ENCODE results near the gene BLNK. TPM values are rescaled to one million over a fixed set of nuclear protein-coding genes. Genes with fewer than 3 reads are reported as not detected.

Gene BLNK
- total RNA-seq, 2 donors from 2014 or later = 0.39 to 0.41 TPM

DNA sequence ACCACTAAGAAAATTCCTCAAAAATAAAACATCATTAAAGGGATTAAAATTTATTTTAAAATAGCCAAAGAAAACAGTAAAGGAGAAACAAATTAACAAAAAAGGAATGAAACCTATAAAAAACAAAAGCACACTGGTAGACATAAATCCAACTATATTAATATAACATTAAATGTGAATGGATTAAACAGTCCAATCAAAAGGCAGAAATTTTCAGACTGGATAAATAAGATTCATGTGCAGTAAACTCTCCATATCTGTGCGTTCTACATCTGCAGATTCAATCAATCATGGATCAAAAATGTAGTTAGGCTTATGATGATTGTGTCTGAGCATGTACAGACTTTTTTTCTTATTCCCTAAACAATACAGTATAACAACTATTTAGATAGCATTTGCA lies 98.7 kb downstream of the BLNK start:
- no peak overlapping the region for H3K4me3 ChIP-seq
- H3K27ac ChIP-seq = no peak overlapping the region
- H3K27me3 ChIP-seq = no peaks in the 10 kb centered on the region
- no peaks in the 10 kb centered on the region for H3K4me1 ChIP-seq
- DNase-seq (ENCODE audit: low spot score) = no peak
- peaks cover 0 to 66% of the 10 kb centered on the region in 2 donors for H3K9me3 ChIP-seq
- TF ChIP-seq, protein P1, sequence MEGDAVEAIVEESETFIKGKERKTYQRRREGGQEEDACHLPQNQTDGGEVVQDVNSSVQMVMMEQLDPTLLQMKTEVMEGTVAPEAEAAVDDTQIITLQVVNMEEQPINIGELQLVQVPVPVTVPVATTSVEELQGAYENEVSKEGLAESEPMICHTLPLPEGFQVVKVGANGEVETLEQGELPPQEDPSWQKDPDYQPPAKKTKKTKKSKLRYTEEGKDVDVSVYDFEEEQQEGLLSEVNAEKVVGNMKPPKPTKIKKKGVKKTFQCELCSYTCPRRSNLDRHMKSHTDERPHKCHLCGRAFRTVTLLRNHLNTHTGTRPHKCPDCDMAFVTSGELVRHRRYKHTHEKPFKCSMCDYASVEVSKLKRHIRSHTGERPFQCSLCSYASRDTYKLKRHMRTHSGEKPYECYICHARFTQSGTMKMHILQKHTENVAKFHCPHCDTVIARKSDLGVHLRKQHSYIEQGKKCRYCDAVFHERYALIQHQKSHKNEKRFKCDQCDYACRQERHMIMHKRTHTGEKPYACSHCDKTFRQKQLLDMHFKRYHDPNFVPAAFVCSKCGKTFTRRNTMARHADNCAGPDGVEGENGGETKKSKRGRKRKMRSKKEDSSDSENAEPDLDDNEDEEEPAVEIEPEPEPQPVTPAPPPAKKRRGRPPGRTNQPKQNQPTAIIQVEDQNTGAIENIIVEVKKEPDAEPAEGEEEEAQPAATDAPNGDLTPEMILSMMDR (IDR thresholded peaks at IDR 0.05) = no peak
- no peaks in the 10 kb centered on the region for H3K36me3 ChIP-seq

- Histone ChIP-seq H3K4me1 (no peaks in the 10 kb centered on the region), H3K9me3 (peaks cover 0 to 52% of the 10 kb centered on the region in 2 donors), H3K27me3 (no peaks in the 10 kb centered on the region), H3K36me3 (no peaks in the 10 kb centered on the region), H3K27ac (no peak overlapping the region), H3K4me3 (no peak overlapping the region)
- TF ChIP-seq, protein P1 (IDR thresholded peaks at IDR 0.05) = no peak
- DNase-seq (ENCODE audit: low spot score) = no peak
Observed at GRCh38 chr10:96170230-96170629, 101.1 kb downstream of the BLNK start.

- H3K4me3 ChIP-seq = no peak overlapping the region
- TF ChIP-seq, protein P1 (IDR thresholded peaks at IDR 0.05) = no peak
- peaks cover 0 to 37% of the 10 kb centered on the region in 2 donors for H3K9me3 ChIP-seq
- H3K4me1 ChIP-seq = no peaks in the 10 kb centered on the region
- H3K27me3 ChIP-seq = no peaks in the 10 kb centered on the region
- DNase-seq (ENCODE audit: low spot score) = no peak
- no peak overlapping the region for H3K27ac ChIP-seq
- no peaks in the 10 kb centered on the region for H3K36me3 ChIP-seq
Observed at GRCh38 chr10:96168546-96168945, 102.8 kb downstream of the BLNK start.

DNA sequence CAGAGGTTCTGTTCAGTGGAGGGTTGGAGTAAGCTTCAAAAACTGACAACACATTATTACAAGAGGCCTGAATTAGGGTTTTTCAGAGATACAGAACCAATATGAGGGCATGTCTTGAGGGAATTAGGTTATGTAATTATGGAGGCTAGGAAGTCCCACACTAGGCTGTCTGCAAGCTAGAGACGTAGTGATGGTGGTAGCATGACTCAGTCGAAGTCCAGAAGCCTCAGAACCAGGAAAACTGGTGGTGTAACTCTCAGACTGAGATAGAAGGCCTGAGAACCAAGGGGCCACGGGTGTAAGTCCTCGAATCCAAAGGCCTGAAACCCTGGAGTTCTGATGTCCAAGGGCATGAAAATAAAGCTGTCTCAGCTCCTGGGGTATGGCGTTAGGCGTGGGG lies 105.6 kb downstream of the BLNK start:
- no peaks in the 10 kb centered on the region for H3K4me1 ChIP-seq
- TF ChIP-seq, protein P1 (IDR thresholded peaks at IDR 0.05) = no peak

DNA sequence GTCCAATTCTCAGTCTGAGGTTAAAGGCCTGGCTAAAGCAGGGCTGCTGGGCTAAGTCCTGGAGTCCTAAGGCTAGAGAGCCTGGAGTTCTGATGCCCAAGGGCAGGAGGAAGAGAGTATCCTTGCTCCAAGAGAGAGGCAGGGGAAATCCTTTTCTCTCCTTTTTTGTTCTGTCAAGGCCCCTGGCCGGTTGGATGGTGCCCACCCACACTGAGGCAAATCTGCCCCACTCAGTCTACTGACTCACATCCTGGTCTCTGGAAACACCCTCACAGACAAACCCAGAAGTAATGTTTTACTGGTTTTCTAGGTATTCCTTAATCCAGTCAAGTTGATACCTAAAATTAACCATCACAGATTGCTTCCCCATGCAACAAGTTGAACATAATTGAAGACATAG lies 118.3 kb downstream of the BLNK start:
- no peak for DNase-seq (ENCODE audit: low spot score)
- Histone ChIP-seq H3K27ac (no peak overlapping the region), H3K4me3 (no peak overlapping the region), H3K9me3 (no peaks in the 10 kb centered on the region), H3K4me1 (no peaks in the 10 kb centered on the region), H3K36me3 (peaks cover 60% of the 10 kb centered on the region), H3K27me3 (no peaks in the 10 kb centered on the region)
- TF ChIP-seq, protein P1 (IDR thresholded peaks at IDR 0.05) = no peak

More for the DNA sequence above, 105.6 kb downstream of the BLNK start:
- H3K36me3 ChIP-seq = no peaks in the 10 kb centered on the region
- peaks cover 0 to 22% of the 10 kb centered on the region in 2 donors for H3K9me3 ChIP-seq
- no peak overlapping the region for H3K4me3 ChIP-seq
- DNase-seq (ENCODE audit: low spot score) = no peak
- H3K27me3 ChIP-seq = no peaks in the 10 kb centered on the region
- no peak overlapping the region for H3K27ac ChIP-seq

GRCh38 chr10:96152437-96152836 lies 118.9 kb downstream of the BLNK start:
- no peak for DNase-seq (ENCODE audit: low spot score)
- Histone ChIP-seq H3K27ac (no peak overlapping the region), H3K36me3 (peaks cover 56% of the 10 kb centered on the region), H3K9me3 (no peaks in the 10 kb centered on the region), H3K4me3 (no peak overlapping the region), H3K27me3 (no peaks in the 10 kb centered on the region), H3K4me1 (no peaks in the 10 kb centered on the region)
- TF ChIP-seq, protein P1 (IDR thresholded peaks at IDR 0.05) = no peak

Data from right atrium auricular region (tissue), 2 donors.